ENCODE results near the gene RAD54L2. TPM values are rescaled to one million over a fixed set of nuclear protein-coding genes. Genes with fewer than 3 reads are reported as not detected.
"Not testable (repeated sequence)": the region's sequence is repeated elsewhere in the genome, so short reads cannot be mapped to it uniquely, and the experiment has no call there.

RAD54L2 gene
- total RNA-seq, 2 donors from 2014 or later: 12.9 to 33.1 TPM

- intact Hi-C loops (cut with DNase I): no loop called here
- Histone ChIP-seq H3K27ac (no peak overlapping the region), H3K36me3 (no peaks in the 10 kb centered on the region), H3K27me3 (replicated peaks; ENCODE audit: insufficient read depth) (no peaks in the 10 kb centered on the region), H3K4me1 (replicated peaks) (no peaks in the 10 kb centered on the region), H3K4me3 (no peak overlapping the region), H3K9me3 (no peaks in the 10 kb centered on the region)
- 89% methylated on average over 10 of the region's 10 CpGs for WGBS
- TF ChIP-seq POLR2AphosphoS5 (IDR thresholded peaks at IDR 0.05) (no peak), POLR2A (IDR thresholded peaks at IDR 0.05) (no peak)
- TF ChIP-seq, protein P1, sequence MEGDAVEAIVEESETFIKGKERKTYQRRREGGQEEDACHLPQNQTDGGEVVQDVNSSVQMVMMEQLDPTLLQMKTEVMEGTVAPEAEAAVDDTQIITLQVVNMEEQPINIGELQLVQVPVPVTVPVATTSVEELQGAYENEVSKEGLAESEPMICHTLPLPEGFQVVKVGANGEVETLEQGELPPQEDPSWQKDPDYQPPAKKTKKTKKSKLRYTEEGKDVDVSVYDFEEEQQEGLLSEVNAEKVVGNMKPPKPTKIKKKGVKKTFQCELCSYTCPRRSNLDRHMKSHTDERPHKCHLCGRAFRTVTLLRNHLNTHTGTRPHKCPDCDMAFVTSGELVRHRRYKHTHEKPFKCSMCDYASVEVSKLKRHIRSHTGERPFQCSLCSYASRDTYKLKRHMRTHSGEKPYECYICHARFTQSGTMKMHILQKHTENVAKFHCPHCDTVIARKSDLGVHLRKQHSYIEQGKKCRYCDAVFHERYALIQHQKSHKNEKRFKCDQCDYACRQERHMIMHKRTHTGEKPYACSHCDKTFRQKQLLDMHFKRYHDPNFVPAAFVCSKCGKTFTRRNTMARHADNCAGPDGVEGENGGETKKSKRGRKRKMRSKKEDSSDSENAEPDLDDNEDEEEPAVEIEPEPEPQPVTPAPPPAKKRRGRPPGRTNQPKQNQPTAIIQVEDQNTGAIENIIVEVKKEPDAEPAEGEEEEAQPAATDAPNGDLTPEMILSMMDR (IDR thresholded peaks at IDR 0.05): no peak
- no peak for DNase-seq (ENCODE audit: low spot score)
Observed at GRCh38 chr3:51549311-51549710, 10.8 kb downstream of the RAD54L2 start.

DNA sequence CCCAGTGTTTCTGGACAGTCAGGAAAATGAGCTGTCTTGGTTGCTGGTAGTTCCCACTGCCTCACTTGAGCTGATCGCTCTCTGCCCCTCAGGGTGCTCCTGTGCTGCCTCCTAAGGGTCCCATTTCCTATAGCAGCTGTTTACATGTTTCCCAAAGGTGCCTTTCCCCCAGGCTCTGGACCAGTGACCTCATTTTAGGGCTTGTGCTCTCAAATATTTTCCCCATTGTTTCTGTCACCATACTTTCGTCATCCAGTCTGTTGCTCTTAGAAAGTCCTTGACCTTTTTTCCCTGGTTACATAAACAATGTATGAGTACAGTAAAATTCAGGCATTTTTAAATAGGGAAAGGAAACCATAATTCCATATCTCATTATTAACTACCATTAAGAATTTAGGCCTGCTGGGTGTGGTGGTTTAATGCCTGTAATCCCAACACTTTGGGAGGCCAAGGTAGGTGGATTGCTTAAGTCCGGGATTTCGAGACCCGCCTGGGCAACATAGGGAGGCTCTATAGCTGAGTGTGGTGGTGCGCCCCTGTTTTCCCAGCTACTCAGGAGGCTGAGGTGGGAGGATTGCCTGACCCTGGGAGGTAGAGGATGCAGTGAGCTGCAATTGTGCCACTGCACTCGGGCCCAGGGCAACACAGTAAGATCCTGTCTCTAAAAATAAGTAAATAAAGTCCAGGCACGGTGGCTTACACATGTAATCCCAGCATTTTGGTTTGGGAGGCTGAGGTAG, 11.7 kb downstream of the RAD54L2 start:
- no peaks in the 10 kb centered on the region for H3K36me3 ChIP-seq
- intact Hi-C loops (cut with DNase I): no loop called here
- 93% methylated on average over 8 of the region's 8 CpGs for WGBS

GRCh38 chr3:51557993-51558392, 19.5 kb downstream of the RAD54L2 start:
- intact Hi-C loops (cut with DNase I): no loop called here
- no peaks in the 10 kb centered on the region for H3K27me3 ChIP-seq (replicated peaks; ENCODE audit: insufficient read depth)
- no peaks in the 10 kb centered on the region for H3K9me3 ChIP-seq
- TF ChIP-seq POLR2AphosphoS5 (IDR thresholded peaks at IDR 0.05): no peak
- TF ChIP-seq, protein P1 (IDR thresholded peaks at IDR 0.05): no peak
- no peak for TF ChIP-seq POLR2A (IDR thresholded peaks at IDR 0.05)
- H3K27ac ChIP-seq: no peak overlapping the region
- H3K4me3 ChIP-seq: no peak overlapping the region
- WGBS: 91% methylated on average over 5 of the region's 5 CpGs
- no peaks in the 10 kb centered on the region for H3K36me3 ChIP-seq
- DNase-seq (ENCODE audit: low spot score): no peak
- H3K4me1 ChIP-seq (replicated peaks): no peaks in the 10 kb centered on the region

More for the DNA sequence above, 11.7 kb downstream of the RAD54L2 start:
- Histone ChIP-seq H3K4me3 (no peak overlapping the region), H3K27ac (no peak overlapping the region), H3K27me3 (replicated peaks; ENCODE audit: insufficient read depth) (no peaks in the 10 kb centered on the region), H3K9me3 (no peaks in the 10 kb centered on the region), H3K4me1 (replicated peaks) (no peaks in the 10 kb centered on the region)
- no peak for DNase-seq (ENCODE audit: low spot score)
- TF ChIP-seq, protein P1 (IDR thresholded peaks at IDR 0.05): no peak
- TF ChIP-seq POLR2AphosphoS5 (IDR thresholded peaks at IDR 0.05) (no peak), POLR2A (IDR thresholded peaks at IDR 0.05) (no peak)

GRCh38 chr3:51559411-51559888, 20.9 kb downstream of the RAD54L2 start:
- no peak overlapping the region for H3K4me3 ChIP-seq
- H3K9me3 ChIP-seq: no peaks in the 10 kb centered on the region
- H3K36me3 ChIP-seq: no peaks in the 10 kb centered on the region
- 26% methylated on average over 4 of the region's 4 CpGs for WGBS
- no peaks in the 10 kb centered on the region for H3K27me3 ChIP-seq (replicated peaks; ENCODE audit: insufficient read depth)
- H3K27ac ChIP-seq: no peak overlapping the region
- TF ChIP-seq POLR2AphosphoS5 (IDR thresholded peaks at IDR 0.05): no peak
- TF ChIP-seq, protein P1 (IDR thresholded peaks at IDR 0.05): no peak
- DNase-seq (ENCODE audit: low spot score): no peak
- no peaks in the 10 kb centered on the region for H3K4me1 ChIP-seq (replicated peaks)
- intact Hi-C loops (cut with DNase I): no loop called here

DNA sequence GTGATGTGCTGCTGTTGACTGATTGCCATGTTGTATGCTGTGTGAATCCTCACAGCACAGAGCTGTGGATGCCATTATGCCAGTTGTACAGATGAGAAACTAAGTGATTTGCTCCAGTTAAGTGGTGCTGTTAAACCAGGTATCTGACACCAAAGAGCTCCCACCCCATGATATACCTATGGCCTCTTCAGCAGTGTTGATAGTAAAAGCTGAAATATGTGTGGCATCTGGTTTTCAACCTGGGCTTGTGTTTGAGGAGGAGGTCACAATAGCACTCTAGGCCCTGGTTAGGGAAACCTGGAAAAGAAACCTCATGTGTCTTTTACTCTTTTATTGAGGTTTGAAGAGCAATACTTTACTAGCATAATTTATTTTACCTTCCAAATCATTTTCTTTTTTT, 21.4 kb downstream of the RAD54L2 start:
- Histone ChIP-seq H3K36me3 (no peaks in the 10 kb centered on the region), H3K27ac (no peak overlapping the region), H3K4me3 (no peak overlapping the region), H3K27me3 (replicated peaks; ENCODE audit: insufficient read depth) (no peaks in the 10 kb centered on the region), H3K4me1 (replicated peaks) (no peaks in the 10 kb centered on the region), H3K9me3 (no peaks in the 10 kb centered on the region)
- intact Hi-C loops (cut with DNase I): no loop called here
- DNase-seq (ENCODE audit: low spot score): no peak
- TF ChIP-seq, protein P1 (IDR thresholded peaks at IDR 0.05): no peak
- TF ChIP-seq POLR2AphosphoS5 (IDR thresholded peaks at IDR 0.05): no peak
- no peak for TF ChIP-seq POLR2A (IDR thresholded peaks at IDR 0.05)

DNA sequence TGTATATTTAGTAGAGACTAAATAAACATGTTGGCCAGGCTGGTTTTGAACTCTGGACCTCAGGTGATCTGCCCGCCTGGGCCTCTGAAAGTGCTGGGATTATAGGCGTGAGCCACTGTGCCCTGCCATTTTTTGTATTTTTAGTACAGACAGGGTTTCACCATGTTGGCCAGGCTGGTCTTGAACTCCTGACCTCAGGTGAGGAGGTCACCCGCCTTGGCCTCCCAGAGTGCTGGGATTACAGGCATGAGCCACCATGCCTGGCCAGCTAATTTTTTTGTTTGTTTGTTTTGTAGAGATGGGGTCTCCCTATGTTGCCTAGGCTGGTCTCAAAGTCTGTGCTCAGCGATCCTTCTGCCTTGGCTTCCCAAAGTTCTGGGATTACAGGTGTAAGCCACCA, 23.9 kb downstream of the RAD54L2 start:
- H3K4me3 ChIP-seq; H3K27me3 ChIP-seq (replicated peaks; ENCODE audit: insufficient read depth); intact Hi-C loops (cut with DNase I); H3K36me3 ChIP-seq; H3K27ac ChIP-seq; H3K9me3 ChIP-seq; DNase-seq (ENCODE audit: low spot score); H3K4me1 ChIP-seq (replicated peaks): not testable (repeated sequence)
- 98% methylated on average over 4 of the region's 4 CpGs for WGBS

Measured in prostate gland (tissue), 2 donors.